GM21528 (cell line): ENCODE measurements around the gene PEPD.

Source experiments
- ATAC-seq: cut with Tn5 transposase; IDR thresholded peaks from one replicate; pipeline ENCODE4 v1.9.1; 2021; ENCODE audit warnings: mild to moderate bottlenecking, moderate library complexity; ENCODE audit not compliant: unreplicated experiment, low FRiP score

Gene PEPD

GRCh38 chr19:33443638-33444561 lies 77.7 kb downstream of the PEPD start:
- ATAC-seq: no peak

- ATAC-seq: no peak
Measured at GRCh38 chr19:33442706-33443105, 78.9 kb downstream of the PEPD start.

GRCh38 chr19:33441828-33442227 lies 79.8 kb downstream of the PEPD start:
- ATAC-seq: no peak

- ATAC-seq: no peak
Measured at GRCh38 chr19:33441277-33441699, 80.3 kb downstream of the PEPD start.

- no peak for ATAC-seq
Measured at GRCh38 chr19:33440682-33441081, 80.9 kb downstream of the PEPD start.

- ATAC-seq: no peak
Measured at GRCh38 chr19:33440241-33440640, 81.3 kb downstream of the PEPD start.

DNA sequence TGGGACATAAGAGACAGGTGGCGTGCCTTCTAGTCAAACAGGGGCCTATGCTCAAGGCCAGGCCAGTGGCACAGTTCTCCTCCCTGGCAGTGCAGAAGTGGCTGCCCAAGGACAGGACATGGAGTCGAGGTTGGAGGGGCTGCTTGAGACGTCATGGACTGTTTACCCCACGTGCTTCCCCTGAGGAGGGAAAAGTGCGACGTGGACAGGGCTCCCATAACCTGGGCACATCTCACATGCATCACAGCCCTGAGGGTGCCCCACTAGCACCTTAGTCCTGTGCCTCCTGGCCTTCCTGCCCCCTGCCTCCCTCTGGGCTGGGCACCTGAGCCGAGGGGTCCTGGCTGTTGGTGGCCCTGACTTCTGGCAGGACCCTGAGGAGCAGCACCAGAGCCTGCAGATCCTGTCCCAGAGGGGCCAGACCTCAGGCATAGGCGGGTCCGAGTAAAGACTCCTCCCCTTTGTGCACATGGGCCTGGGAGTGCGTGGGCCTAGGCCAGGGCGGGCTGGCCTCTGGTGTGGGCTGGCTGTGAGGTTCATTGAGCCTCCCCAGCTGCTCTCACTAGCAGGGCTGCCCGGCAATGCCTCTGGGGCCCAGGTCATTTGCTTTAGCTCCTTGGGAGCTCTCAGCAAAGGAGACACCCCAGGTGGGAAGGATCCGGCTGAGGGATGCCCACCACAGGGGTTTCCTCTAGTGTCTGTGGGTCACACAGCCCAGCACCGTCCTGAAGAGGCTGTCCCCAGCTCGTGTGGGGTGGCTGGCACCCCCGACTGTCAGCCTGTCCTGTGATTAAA lies 82.4 kb downstream of the PEPD start:
- no peak for ATAC-seq

DNA sequence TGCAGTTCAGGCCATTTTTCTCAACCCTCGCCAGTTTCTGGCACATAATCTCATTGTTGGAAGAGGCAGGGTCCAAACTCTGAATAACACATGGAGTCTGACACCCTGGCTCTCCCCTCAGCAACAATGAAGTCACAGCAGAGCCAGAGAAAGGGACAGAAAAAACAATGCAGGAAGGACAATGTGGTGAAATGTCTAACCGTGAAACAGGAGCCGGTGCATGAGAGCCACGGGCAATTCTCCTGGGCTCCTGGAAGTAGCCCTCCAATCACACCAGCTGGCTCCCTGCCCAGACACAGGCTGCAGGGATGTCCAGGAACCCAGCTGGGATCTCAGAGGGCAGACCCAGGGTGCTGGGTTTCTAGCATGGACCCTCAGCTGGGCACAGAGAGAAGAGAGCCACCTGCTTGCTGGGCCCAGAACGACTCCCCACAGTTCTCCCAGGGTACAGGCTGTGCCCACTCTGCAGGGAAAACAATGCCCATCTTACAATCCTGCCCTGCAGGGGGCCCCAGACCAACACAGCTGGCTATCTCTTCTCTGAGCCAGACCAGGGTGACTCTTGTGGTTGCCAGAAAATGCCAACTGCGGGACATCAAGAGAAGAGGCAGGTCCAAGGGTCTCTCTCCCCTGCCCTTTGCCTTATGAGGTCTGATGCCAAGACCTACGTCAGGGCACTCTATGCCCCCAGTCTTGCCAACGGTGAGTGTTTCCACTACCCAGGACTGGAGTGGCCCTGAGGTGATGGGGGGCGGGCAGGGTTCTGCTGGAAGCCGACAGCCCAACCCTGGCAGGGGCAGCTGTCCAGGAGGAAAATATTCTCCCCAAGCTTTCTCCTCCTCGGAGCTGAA lies 83.5 kb downstream of the PEPD start:
- ATAC-seq: no peak

DNA sequence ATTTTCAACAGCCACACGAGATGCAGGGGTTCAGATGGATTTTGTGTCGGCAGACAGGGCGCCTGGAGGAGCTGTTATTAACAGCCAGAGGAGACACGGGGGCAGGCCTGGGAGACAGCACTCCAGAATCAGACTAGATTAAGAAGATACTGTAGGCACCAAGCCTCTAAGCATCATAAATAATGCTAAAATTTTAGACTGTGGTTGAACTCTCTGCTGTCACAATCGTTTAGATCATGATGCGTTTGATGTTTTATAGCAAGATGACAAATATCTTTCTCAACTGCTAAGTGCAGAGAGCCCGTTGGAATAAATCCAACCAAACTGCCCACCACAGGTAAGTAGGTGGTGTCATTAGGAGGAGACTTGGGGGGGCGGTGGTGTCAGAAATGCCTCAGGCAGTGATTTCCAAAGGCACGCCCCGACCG lies 84.2 kb downstream of the PEPD start:
- no peak for ATAC-seq

DNA sequence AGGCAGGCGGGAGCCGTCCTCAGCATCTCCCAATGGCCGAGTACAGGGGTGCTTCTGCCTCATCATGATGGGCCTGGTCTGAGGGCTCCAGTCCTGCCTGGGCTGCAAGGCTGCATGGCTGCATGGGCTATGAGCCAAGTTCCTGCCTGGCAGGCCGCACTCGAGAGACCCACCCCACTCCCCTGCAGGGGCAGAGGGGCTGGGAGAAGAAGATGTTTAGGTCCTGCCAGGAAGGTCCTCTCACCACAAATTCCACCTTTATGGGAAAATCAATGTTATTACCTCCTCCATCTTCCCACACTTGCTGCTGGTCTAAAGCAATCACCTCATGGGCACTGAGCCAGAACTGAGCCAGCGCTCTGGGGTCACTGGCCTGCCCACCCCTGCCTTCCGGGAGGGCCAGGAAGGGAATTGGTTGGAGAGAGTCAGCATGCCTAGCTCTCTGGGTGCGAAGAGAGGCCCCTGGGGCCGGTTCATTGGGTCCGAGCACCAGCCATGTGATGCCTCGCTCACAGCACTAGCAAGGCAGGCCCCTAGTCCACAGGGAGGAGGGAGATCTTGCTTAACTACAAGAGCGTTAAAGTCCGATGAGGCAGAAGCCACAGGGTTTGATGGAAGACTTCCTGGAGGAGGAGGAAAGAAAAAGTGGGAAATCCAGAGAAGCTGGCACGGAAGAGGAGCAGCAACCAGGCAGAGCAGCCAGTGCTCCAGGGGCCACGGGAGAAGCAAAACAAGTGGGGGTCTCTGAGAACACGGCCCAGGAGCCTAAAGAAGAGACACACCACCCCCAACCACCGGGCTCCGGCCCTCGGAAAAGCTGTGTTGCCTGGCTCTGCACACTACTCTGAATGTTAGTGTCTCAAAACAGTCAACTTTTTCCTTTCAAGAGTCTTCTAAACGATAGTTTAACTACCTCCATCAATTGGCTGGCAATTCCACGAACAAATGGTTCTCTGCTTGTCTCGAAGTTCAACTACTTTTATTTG lies 84.9 kb downstream of the PEPD start:
- ATAC-seq: no peak

DNA sequence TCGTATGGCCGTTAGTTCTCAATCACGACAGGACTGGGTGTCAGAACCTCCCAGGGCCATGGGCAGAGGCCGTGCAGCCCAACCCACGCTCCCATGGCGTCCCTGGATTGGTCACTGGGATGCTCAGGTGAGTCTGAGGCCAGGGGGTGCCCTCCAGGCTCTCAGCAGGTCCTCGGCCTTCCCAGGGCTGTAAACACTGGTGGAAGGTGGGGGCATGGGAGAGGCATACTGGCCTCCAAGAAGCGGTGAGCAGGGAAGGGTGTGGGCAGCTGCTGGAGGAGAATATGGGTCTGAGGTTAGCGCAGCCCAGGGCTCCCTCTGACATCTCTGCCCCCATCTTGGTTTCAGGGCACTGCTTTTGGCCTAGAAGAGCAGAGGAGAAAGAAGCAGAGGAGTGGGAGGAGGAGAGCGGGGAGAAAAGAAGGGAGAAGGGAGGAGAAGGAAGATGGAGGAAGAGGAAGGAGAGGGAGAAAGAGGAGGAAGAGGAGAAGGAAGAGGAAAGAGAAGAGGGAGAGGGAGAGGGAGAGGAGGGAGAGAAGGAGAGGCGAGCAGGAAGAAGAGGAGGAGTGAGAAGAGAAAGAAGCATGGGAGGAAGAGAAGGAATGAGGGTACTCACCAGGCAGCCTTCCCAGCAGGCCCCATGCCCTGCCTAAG lies 85.8 kb downstream of the PEPD start:
- no peak for ATAC-seq

GRCh38 chr19:33434886-33435705 lies 86.5 kb downstream of the PEPD start:
- ATAC-seq: no peak

DNA sequence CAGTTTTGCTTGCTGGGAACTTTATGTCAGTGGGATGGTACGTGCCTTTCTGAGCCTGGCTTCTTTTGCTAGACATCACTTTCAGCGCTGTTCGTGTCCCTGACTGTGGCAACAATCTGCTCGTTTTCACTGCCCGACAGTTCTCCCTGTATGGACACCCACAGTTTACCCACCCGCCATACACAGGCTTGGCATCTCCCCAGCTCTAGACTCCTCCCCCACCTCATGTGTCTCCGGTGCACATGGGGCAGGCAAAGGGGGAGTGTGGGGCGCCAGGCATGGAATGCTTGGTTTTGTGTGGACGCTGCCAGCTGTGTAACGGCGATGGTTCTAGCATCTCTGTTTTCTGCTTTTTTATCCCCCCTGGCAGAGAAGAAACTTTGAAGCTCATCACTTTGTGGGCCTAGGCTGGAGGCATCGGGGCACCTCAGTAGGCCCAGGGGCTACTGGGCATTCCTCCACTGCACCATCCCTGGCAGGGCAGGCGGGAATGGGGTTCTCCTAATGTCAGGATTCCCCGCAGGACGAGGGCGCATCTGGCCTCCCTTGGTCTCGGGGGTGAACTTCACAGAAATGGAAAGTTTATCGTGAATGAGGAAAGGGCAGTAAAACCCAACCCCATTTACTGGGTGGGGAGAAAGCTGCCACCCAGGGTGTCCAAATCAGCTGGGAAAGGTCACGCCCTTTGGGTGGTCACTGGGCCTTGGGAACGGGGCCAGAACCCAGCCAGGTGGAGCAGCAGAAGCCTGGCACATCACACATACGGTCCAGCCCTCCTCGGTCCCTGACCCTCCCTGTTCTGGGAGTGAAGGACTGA lies 87.3 kb downstream of the PEPD start:
- no peak for ATAC-seq

GRCh38 chr19:33432446-33433170 lies 89.0 kb downstream of the PEPD start:
- no peak for ATAC-seq

DNA sequence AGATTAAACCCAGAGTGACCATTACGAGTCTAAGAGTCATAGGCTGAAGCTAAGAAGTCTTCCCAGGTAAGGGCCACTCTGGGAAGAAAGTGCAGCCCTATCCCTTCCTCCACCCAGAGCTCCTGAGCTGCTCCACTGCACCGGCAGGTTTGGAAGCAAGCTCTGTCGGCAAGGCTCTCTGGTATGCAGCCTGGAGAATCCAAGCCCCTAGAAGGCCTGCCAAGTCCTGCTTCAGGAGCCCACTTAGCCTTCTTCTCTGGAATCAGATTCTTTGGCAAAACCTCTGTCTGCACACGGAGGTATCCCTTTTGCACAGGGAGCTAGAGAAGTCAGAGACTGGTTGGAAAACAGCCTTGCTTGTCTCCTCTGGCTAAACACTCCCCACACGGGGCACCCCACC lies 89.6 kb downstream of the PEPD start:
- ATAC-seq: no peak

DNA sequence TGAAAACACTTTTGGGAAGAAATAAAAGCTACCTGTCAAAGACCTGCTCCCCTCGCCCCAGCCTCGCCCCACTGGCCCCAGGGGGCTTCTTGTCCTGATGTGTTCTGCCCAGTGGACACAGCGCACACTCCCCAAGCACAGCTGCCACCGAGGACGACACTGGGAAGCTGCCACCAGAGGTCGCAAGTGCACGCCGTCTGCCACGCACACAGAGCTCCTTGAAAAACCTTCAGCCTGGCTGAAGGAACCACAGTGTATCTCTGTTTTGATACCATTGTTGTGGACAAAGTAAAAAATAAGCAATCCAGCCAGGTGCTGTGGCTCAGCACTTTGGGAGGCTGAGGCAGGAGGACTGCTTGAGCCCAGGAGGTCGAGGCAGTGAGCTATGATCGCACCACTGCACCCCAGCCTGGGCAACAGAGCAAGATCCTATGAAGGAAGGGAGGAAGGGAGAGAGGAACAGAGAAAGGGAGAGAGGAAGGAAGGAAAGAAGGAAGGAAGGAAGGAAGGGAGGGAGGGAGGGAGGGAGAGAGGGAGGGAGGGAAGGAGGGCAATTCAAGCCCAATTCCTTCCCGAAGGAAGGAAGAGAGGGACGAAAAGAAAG lies 90.8 kb downstream of the PEPD start:
- no peak for ATAC-seq
